ENCODE data around the gene PHOX2A. TPM values are rescaled to one million over a fixed set of nuclear protein-coding genes. Genes with fewer than 3 reads are reported as not detected.

Gene PHOX2A
- total RNA-seq, 3 donors from 2014 or later: not detected

- peak; percentile 14 to 47 for DNase-seq (ENCODE audit: low spot score in 2 of 2)
- intact Hi-C loops (cut with DNase I; ENCODE audit: low total_unique reads): no loop called here
- H3K36me3 ChIP-seq: peaks cover 5% of the 10 kb centered on the region
Measured at GRCh38 chr11:72226701-72227100, 17.3 kb downstream of the PHOX2A start.

GRCh38 chr11:72225411-72225951 is 18.5 kb downstream of the PHOX2A start:
- DNase-seq (ENCODE audit: low spot score in 2 of 2): peak in 1 of 2 donors; percentile 18
- Histone ChIP-seq H3K27ac (peak overlapping the region; percentile 95 to 98), H3K9me3 (no peaks in the 10 kb centered on the region), H3K4me3 (peak overlapping the region; percentile 81 to 88 (median 84)), H3K4me1 (peaks cover 7 to 17% of the 10 kb centered on the region in 2 donors), H3K36me3 (peaks cover 3% of the 10 kb centered on the region), H3K27me3 (no peaks in the 10 kb centered on the region)
- no peak for TF ChIP-seq POLR2AphosphoS5 (IDR thresholded peaks at IDR 0.05)
- no peak for TF ChIP-seq CTCF (IDR thresholded peaks at IDR 0.05)
- TF ChIP-seq POLR2A (IDR thresholded peaks at IDR 0.05): no peak
- intact Hi-C loops (cut with DNase I; ENCODE audit: low total_unique reads): no loop called here

More at GRCh38 chr11:72226701-72227100, 17.3 kb downstream of the PHOX2A start:
- Histone ChIP-seq H3K4me3 (no peak overlapping the region), H3K27me3 (no peaks in the 10 kb centered on the region), H3K9me3 (no peaks in the 10 kb centered on the region), H3K27ac (peak overlapping the region; percentile 23 to 55), H3K4me1 (peaks cover 7 to 17% of the 10 kb centered on the region in 2 donors)
- no peak for TF ChIP-seq POLR2A (IDR thresholded peaks at IDR 0.05)
- no peak for TF ChIP-seq POLR2AphosphoS5 (IDR thresholded peaks at IDR 0.05)
- TF ChIP-seq CTCF (IDR thresholded peaks at IDR 0.05): no peak

GRCh38 chr11:72224564-72225410 is 19.2 kb downstream of the PHOX2A start, which contains the start of gene INPPL1:
INPPL1 (plus strand) TSS chr11:72224767; CDS start chr11:72224985, 218 bp downstream.
- no peaks in the 10 kb centered on the region for H3K9me3 ChIP-seq
- peak within 1 kb of the TSS; percentile 81 to 88 (median 84) for H3K4me3 ChIP-seq
- DNase-seq (ENCODE audit: low spot score in 2 of 2): peak in 1 of 2 donors; percentile 39
- no peaks in the 10 kb centered on the region for H3K36me3 ChIP-seq
- TF ChIP-seq POLR2AphosphoS5 (IDR thresholded peaks at IDR 0.05) (no peak), POLR2A (IDR thresholded peaks at IDR 0.05) (no peak), CTCF (IDR thresholded peaks at IDR 0.05) (no peak)
- H3K27me3 ChIP-seq: no peaks in the 10 kb centered on the region
- intact Hi-C loops (cut with DNase I; ENCODE audit: low total_unique reads): no loop called here
- peaks cover 7 to 17% of the 10 kb centered on the region in 2 donors for H3K4me1 ChIP-seq
- peak within 1 kb of the TSS; percentile 95 to 98 for H3K27ac ChIP-seq

GRCh38 chr11:72223615-72224563 is 20.1 kb downstream of the PHOX2A start:
- H3K36me3 ChIP-seq: no peaks in the 10 kb centered on the region
- intact Hi-C loops (cut with DNase I; ENCODE audit: low total_unique reads): no loop called here
- peak overlapping the region; percentile 81 to 88 (median 84) for H3K4me3 ChIP-seq
- H3K27ac ChIP-seq: peak overlapping the region; percentile 95 to 98
- H3K4me1 ChIP-seq: peaks cover 7 to 17% of the 10 kb centered on the region in 2 donors
- TF ChIP-seq CTCF (IDR thresholded peaks at IDR 0.05) (no peak), POLR2AphosphoS5 (IDR thresholded peaks at IDR 0.05) (no peak), POLR2A (IDR thresholded peaks at IDR 0.05) (no peak)
- no peaks in the 10 kb centered on the region for H3K9me3 ChIP-seq
- DNase-seq (ENCODE audit: low spot score in 2 of 2): peak in 1 of 2 donors; percentile 57
- H3K27me3 ChIP-seq: no peaks in the 10 kb centered on the region

Data from breast epithelium (tissue), 4 donors.